GM21390 (cell line): ENCODE measurements around the gene YJU2.
"Not testable (repeated sequence)": the region's sequence is repeated elsewhere in the genome, so short reads cannot be mapped to it uniquely, and the experiment has no call there.

ENCODE experiments used
- ATAC-seq: cut with Tn5 transposase; IDR thresholded peaks from one replicate; pipeline ENCODE4 v1.9.1; 2021; ENCODE audit not compliant: unreplicated experiment

The YJU2 gene

GRCh38 chr19:4246767-4247593, at the start of gene YJU2:
Gene YJU2, plus strand, starts transcription at chr19:4247080. Its CDS starts 67 bp downstream, at chr19:4247147.
- ATAC-seq: peak; percentile 81

GRCh38 chr19:4197228-4197624, 49.7 kb upstream of the YJU2 start:
- no peak for ATAC-seq

GRCh38 chr19:4197625-4198466, 49.0 kb upstream of the YJU2 start:
- no peak for ATAC-seq

- no peak for ATAC-seq
Measured at GRCh38 chr19:4198467-4199126, 48.3 kb upstream of the YJU2 start.

GRCh38 chr19:4199699-4200293, 47.1 kb upstream of the YJU2 start:
- no peak for ATAC-seq

- no peak for ATAC-seq
Measured at GRCh38 chr19:4200940-4201542, 45.8 kb upstream of the YJU2 start.

- ATAC-seq: no peak
Measured at GRCh38 chr19:4201798-4202197, 45.1 kb upstream of the YJU2 start.

GRCh38 chr19:4206818-4207484, 39.9 kb upstream of the YJU2 start:
- ATAC-seq: no peak

GRCh38 chr19:4208385-4209094, 38.3 kb upstream of the YJU2 start:
- no peak for ATAC-seq

GRCh38 chr19:4210166-4210731, 36.6 kb upstream of the YJU2 start:
- no peak for ATAC-seq

GRCh38 chr19:4213116-4213515, 33.8 kb upstream of the YJU2 start:
- ATAC-seq: no peak

- ATAC-seq: no peak
Measured at GRCh38 chr19:4215807-4216206, 31.1 kb upstream of the YJU2 start.

- ATAC-seq: no peak
Measured at GRCh38 chr19:4216846-4217245, 30.0 kb upstream of the YJU2 start.

GRCh38 chr19:4217429-4218264, 29.2 kb upstream of the YJU2 start:
- ATAC-seq: no peak

GRCh38 chr19:4218523-4218922, 28.4 kb upstream of the YJU2 start:
- not testable (repeated sequence) for ATAC-seq

GRCh38 chr19:4220188-4220587, 26.7 kb upstream of the YJU2 start:
- ATAC-seq: no peak

GRCh38 chr19:4224470-4224869, 22.4 kb upstream of the YJU2 start:
- ATAC-seq: no peak

GRCh38 chr19:4225885-4226284, 21.0 kb upstream of the YJU2 start:
- ATAC-seq: no peak
